ENCODE measurements around the gene PPP1R3E. TPM values are rescaled to one million over a fixed set of nuclear protein-coding genes. Genes with fewer than 3 reads are reported as not detected.

The PPP1R3E gene
- total and polyA plus RNA-seq, 2 of the 13 experiments (the other 11 are each of a cell fraction or from before 2014, with no cell fraction given) = 16.5 to 26.5 TPM

DNA sequence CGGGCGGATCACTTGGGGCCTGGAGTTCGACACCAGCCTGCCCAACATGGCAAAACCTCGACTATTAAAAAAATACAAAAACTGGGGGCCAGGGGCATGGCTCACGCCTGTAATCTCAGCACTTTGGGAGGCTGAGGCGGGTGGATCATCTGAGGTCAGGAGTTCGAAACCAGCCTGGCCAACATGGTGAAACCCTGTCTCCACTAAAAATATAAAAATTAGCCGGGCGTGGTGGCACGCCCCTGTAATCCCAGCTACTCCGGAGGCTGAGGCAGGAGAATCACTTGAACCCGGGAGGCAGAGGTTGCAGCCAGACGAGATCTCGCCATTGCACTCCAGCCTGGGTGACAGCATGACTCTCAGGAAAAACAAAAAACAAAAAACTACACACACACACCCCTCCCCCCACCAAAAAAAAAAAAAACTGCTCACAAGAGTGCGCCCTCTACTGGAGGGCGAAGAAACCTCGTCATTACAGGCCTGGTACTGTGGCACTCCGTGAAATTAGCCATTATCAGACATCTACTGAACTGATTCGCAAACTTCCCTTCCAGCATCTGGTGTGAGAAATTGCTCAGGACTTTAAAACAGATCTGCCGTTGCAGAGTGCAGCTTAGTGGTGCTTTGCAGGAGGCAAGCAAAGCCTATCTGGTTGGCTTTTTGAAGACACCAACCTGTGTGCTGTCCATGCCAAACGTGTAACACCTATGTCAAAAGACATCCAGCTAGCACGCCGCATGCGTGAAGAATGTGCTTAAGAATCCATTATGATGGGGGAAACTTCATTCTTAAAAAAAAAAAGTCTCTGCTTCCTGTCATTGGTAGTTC, 7.7 kb downstream of the PPP1R3E start (continued):
- TF ChIP-seq AHR (CRISPR knock-in tag; IDR thresholded peaks at IDR 0.05) = peak; percentile 36; the same call in 1 of the 2 replicates
- TF ChIP-seq SALL1 (CRISPR knock-in tag; IDR thresholded peaks at IDR 0.05) = peak; percentile 39; the same call in 1 of the 2 replicates
- no peak for TF ChIP-seq POGK (CRISPR knock-in tag; conservative IDR thresholded peaks at IDR 0.05)
- TF ChIP-seq BORCS8-MEF2B (CRISPR knock-in tag; IDR thresholded peaks at IDR 0.05) = peak; percentile 21; the same call in 1 of the 2 replicates
- TF ChIP-seq ZNF558 (CRISPR knock-in tag; IDR thresholded peaks at IDR 0.05; ENCODE audit: borderline replicate concordance) = no peak
- peak; percentile 45 for TF ChIP-seq MED8 (CRISPR knock-in tag; IDR thresholded peaks at IDR 0.05; ENCODE audit: insufficient replicate concordance)
- TF ChIP-seq ZNF562 (CRISPR knock-in tag; IDR thresholded peaks at IDR 0.05; ENCODE audit: borderline replicate concordance) = no peak
- no peak for TF ChIP-seq ZNF207 (IDR thresholded peaks at IDR 0.05; ENCODE audit: borderline replicate concordance)
- TF ChIP-seq ZFY (CRISPR knock-in tag; IDR thresholded peaks at IDR 0.05) = peak; percentile 59
- TF ChIP-seq, protein P1, sequence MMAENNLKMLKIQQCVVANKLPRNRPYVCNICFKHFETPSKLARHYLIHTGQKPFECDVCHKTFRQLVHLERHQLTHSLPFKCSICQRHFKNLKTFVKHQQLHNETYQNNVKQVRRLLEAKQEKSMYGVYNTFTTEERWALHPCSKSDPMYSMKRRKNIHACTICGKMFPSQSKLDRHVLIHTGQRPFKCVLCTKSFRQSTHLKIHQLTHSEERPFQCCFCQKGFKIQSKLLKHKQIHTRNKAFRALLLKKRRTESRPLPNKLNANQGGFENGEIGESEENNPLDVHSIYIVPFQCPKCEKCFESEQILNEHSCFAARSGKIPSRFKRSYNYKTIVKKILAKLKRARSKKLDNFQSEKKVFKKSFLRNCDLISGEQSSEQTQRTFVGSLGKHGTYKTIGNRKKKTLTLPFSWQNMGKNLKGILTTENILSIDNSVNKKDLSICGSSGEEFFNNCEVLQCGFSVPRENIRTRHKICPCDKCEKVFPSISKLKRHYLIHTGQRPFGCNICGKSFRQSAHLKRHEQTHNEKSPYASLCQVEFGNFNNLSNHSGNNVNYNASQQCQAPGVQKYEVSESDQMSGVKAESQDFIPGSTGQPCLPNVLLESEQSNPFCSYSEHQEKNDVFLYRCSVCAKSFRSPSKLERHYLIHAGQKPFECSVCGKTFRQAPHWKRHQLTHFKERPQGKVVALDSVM (CRISPR knock-in tag; IDR thresholded peaks at IDR 0.05) = no peak
- TF ChIP-seq REL (CRISPR knock-in tag; conservative IDR thresholded peaks at IDR 0.05) = peak; percentile 82
- 0 out of 2 replicates have a peak, but pooled peaks have one; percentile 36 for TF ChIP-seq GATAD1 (CRISPR knock-in tag; IDR thresholded peaks at IDR 0.05)
- TF ChIP-seq SRSF1 (optimal IDR thresholded peaks at IDR 0.05; ENCODE audit: low read depth, low read length) = no peak
- TF ChIP-seq HNRNPK (IDR thresholded peaks at IDR 0.05; ENCODE audit: low read depth, low read length, poor library complexity, severe bottlenecking) = no peak
- no peak for TF ChIP-seq KAT2B (IDR thresholded peaks at IDR 0.05; ENCODE audit: borderline replicate concordance, low read depth, low read length)
- TF ChIP-seq ZNF430 (CRISPR knock-in tag; IDR thresholded peaks at IDR 0.05) = peak; percentile 83; the same call in 1 of the 2 replicates
- no peak for TF ChIP-seq ZKSCAN5 (CRISPR knock-in tag; IDR thresholded peaks at IDR 0.05)
- TF ChIP-seq, protein P2, sequence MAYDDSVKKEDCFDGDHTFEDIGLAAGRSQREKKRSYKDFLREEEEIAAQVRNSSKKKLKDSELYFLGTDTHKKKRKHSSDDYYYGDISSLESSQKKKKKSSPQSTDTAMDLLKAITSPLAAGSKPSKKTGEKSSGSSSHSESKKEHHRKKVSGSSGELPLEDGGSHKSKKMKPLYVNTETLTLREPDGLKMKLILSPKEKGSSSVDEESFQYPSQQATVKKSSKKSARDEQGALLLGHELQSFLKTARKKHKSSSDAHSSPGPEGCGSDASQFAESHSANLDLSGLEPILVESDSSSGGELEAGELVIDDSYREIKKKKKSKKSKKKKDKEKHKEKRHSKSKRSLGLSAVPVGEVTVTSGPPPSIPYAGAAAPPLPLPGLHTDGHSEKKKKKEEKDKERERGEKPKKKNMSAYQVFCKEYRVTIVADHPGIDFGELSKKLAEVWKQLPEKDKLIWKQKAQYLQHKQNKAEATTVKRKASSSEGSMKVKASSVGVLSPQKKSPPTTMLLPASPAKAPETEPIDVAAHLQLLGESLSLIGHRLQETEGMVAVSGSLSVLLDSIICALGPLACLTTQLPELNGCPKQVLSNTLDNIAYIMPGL (CRISPR knock-in tag; IDR thresholded peaks at IDR 0.05; ENCODE audit: borderline replicate concordance in 1 of 2, low read depth in 1 of 2) = peak; percentile 76 to 80; a peak in 3 of 4 replicates
- 0 out of 2 replicates have a peak, but pooled peaks have one; percentile 56 for TF ChIP-seq ZNF549 (CRISPR knock-in tag; IDR thresholded peaks at IDR 0.05)
- no peak for TF ChIP-seq IRX3 (CRISPR knock-in tag; IDR thresholded peaks at IDR 0.05; ENCODE audit: borderline replicate concordance, low read depth)
- TF ChIP-seq ATF5 (CRISPR knock-in tag; IDR thresholded peaks at IDR 0.05; ENCODE audit: low read depth) = no peak
- TF ChIP-seq ZNF24 (IDR thresholded peaks at IDR 0.05) = no peak
- TF ChIP-seq HOXA3 (CRISPR knock-in tag; IDR thresholded peaks at IDR 0.05) = peak; percentile 46; the same call in 1 of the 2 replicates
